Mucosa of rectum (tissue), 2 donors: ENCODE data around the gene RHOT2.

ENCODE experiments used
- H3K27ac ChIP-seq, 2 donors: one replicate each; pipeline ENCODE4 v1.7.0; 2013; ENCODE audit warnings: inconsistent platforms in 2 of 2, low read depth in 2 of 2, low read length in 2 of 2
- H3K27me3 ChIP-seq, 2 donors: one replicate each; pipeline ENCODE4 v1.7.0; 2013; ENCODE audit warnings: low read length in 2 of 2; ENCODE audit not compliant: control insufficient read depth in 2 of 2, insufficient read depth in 2 of 2
- H3K36me3 ChIP-seq, 2 donors: one replicate each; pipeline ENCODE4 v1.7.0; 2013; ENCODE audit warnings: low read length in 2 of 2; ENCODE audit not compliant: control insufficient read depth in 2 of 2, insufficient read depth in 2 of 2
- H3K4me1 ChIP-seq, 2 donors: one replicate each; pipeline ENCODE4 v1.7.0; 2013; ENCODE audit warnings: low read length in 2 of 2, mild to moderate bottlenecking in 1 of 2; ENCODE audit not compliant: control insufficient read depth in 2 of 2, insufficient read depth in 2 of 2
- H3K4me3 ChIP-seq, 2 donors: one replicate each; pipeline ENCODE4 v1.7.0; 2013; ENCODE audit warnings: low read length in 2 of 2
- H3K9ac ChIP-seq, 2 donors: one replicate each; pipeline ENCODE4 v1.7.0; 2013; ENCODE audit warnings: low read length in 2 of 2, low read depth in 1 of 2, mild to moderate bottlenecking in 1 of 2
- H3K9me3 ChIP-seq, 2 donors: one replicate each; pipeline ENCODE4 v1.7.0; 2013; ENCODE audit warnings: low read length in 2 of 2; ENCODE audit not compliant: control insufficient read depth in 2 of 2
- donor health status: healthy.
- donor health status: Normal muscosa, but diverticular disease.

The RHOT2 gene

DNA sequence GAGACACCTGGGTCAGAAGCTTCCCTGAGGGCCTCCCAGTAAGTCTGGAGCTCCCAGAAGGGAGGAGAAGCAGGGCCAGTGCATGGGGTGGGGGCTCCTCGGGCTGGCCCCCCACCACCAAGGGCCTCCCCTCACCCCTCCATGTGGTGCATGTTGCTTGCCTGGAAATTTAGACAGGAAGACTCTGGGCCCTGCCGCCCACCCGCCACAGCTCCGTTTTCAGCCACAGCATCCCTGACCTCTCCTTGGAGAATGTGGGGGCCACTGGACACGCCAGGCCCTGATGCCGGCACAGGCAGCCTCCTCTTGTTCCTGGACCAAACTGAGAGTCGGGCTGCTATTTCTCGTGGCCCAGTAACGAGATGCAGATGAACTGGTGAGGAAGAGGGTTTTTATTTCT, 29.1 kb upstream of the RHOT2 start:
- Histone ChIP-seq H3K36me3 (no peaks in the 10 kb centered on the region), H3K27ac (no peak overlapping the region), H3K4me3 (no peak overlapping the region), H3K27me3 (no peaks in the 10 kb centered on the region), H3K9me3 (no peaks in the 10 kb centered on the region), H3K9ac (no peak overlapping the region), H3K4me1 (peaks cover 24 to 27% of the 10 kb centered on the region in 2 donors)

DNA sequence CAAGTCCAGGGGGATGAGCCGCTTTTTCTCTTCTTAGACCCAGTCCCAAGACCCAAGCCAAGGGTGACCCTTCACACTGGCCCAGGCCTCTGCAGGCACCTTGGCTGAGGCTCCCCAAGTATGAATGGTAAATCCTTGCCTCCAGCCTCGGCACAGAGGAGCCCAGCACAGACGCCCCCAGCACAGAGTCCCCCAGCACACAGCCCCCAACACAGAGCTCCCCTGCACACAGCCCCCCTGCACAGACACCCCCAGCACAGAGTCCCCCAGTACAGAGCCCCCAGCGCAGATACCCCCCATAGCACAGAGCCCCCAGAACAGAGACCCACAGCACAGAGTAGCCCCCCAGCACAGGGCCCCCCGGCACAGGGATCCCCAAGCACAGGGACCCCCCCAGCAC, 27.3 kb upstream of the RHOT2 start:
- H3K9ac ChIP-seq, result peak overlapping the region in 1 of 2 donors; percentile 94
- no peaks in the 10 kb centered on the region for H3K36me3 ChIP-seq

DNA sequence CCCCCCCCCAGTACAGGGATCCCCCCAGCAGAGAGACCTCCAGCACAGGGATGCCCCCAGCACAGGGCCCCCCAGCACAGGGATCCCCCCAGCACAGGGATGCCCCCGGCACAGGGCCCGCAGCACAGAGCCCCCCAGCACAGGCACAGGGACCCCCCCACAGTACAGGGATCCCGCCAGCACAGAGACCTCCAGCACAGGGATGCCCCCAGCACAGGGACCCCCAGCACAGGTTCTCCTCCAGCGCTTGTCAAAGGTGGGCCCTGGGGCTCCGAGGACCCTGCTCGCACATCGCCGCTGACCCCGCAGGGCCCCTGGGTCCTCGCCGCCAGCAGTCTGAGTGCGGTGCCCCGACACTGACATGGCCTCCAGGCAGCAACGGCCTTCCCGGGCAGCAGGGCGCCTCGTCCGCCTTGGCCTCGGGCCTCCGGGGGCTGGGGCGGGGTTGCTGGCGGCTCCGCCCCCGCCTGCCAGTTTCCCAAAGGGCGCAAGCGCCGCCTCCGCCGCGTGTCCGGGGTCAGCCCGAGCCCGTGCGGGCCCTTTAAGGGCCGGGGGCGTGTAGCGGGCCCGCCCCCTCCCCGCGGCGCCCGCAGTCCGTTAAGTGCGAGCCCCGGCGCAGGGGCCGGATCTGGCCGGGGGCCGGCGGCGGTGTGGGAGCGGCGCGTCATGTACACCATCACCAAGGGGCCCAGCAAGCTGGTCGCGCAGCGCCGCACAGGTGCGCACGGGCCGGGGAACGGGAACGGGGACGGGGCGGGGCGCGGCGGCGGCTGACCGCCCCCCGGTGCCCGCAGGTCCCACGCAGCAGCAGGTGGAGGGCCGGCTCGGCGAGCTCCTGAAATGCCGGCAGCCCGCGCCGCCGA, 26.4 kb upstream of the RHOT2 start, which contains the start of gene MCRIP2:
TSS of gene MCRIP2 (plus strand) at position 503 of the 863 bp plus-strand sequence. CDS start at position 667, 164 bp downstream.
- H3K27me3 ChIP-seq, result no peaks in the 10 kb centered on the region
- peak within 1 kb of the TSS; percentile 88 to 94 for H3K9ac ChIP-seq
- peak within 1 kb of the TSS; percentile 80 to 84 for H3K4me3 ChIP-seq
- no peaks in the 10 kb centered on the region for H3K9me3 ChIP-seq
- peaks cover 39 to 44% of the 10 kb centered on the region in 2 donors for H3K4me1 ChIP-seq
- no peaks in the 10 kb centered on the region for H3K36me3 ChIP-seq
- H3K27ac ChIP-seq, result peak within 1 kb of the TSS; percentile 91 to 92

More for the DNA sequence above, 27.3 kb upstream of the RHOT2 start:
- no peak overlapping the region for H3K4me3 ChIP-seq
- H3K9me3 ChIP-seq, result no peaks in the 10 kb centered on the region
- H3K27ac ChIP-seq, result peak overlapping the region in 1 of 2 donors; percentile 91
- peaks cover 30 to 36% of the 10 kb centered on the region in 2 donors for H3K4me1 ChIP-seq
- no peaks in the 10 kb centered on the region for H3K27me3 ChIP-seq

DNA sequence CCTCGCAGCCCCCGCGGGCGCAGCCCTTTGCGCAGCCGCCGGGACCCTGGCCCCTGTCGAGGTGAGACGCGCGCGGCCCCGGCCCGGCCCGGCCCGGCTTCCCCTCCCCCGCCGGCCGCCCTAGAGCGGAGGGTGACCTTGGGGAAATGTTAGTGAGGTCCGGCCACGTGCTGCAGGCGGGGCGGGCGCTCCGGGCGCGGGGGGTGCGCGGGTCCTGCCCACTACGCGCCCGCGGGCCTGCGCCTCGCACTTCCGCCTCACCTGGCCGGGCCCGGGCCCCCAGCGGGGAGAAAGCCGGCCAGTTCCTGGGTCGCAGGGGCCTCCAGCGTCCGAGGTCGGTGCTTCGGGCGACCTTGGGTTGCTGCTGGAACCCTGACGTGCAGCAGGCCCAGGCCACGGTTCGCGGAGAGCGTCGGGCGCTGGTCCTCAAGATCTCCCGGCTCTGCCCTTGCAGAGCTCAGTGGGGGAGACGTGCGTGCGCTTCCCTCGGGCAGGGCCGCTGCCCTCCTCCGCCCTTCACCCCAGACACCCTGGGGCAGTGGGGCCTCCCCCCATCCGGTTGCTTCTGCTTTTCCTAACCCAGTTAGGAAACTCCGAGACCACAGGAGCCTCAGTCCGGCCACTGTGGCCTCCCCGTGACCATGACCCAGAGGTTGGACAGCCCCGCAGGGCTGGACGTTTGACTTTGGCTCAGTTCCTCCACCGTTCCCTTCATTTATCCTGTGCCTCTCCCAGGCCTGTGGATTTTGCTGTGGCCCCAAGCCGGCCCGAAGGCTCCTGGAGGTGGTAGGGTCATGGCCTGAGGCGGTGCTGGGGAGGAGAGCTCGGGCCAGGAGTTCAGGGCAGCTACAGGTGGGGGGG, 25.5 kb upstream of the RHOT2 start:
- Histone ChIP-seq H3K36me3 (no peaks in the 10 kb centered on the region), H3K4me3 (peak overlapping the region; percentile 80 to 84), H3K27ac (peak overlapping the region; percentile 91 to 92), H3K9me3 (no peaks in the 10 kb centered on the region), H3K9ac (peak overlapping the region; percentile 84 to 94), H3K4me1 (peaks cover 45 to 51% of the 10 kb centered on the region in 2 donors), H3K27me3 (no peaks in the 10 kb centered on the region)

DNA sequence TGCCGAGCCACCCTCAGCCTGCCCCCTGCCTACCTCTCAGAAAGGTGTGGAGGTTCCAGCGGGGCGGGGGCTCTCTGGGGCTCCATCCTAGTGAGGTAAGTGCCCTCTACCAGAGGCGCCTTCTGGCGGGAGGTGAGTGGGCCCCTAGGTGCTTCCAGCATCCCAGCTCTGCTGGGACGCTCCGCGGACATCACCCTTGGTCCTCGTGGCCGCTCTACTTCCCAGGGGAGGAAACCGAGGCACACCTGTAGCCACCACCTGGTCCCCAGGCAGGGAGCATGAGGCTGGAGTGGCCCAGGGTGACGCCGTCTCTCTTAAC, 24.9 kb upstream of the RHOT2 start:
- Histone ChIP-seq H3K4me3 (peak overlapping the region; percentile 80 to 84), H3K27ac (peak overlapping the region; percentile 91 to 92), H3K27me3 (no peaks in the 10 kb centered on the region), H3K4me1 (peaks cover 48 to 51% of the 10 kb centered on the region in 2 donors), H3K9me3 (no peaks in the 10 kb centered on the region), H3K36me3 (no peaks in the 10 kb centered on the region), H3K9ac (peak overlapping the region; percentile 84 to 94)

DNA sequence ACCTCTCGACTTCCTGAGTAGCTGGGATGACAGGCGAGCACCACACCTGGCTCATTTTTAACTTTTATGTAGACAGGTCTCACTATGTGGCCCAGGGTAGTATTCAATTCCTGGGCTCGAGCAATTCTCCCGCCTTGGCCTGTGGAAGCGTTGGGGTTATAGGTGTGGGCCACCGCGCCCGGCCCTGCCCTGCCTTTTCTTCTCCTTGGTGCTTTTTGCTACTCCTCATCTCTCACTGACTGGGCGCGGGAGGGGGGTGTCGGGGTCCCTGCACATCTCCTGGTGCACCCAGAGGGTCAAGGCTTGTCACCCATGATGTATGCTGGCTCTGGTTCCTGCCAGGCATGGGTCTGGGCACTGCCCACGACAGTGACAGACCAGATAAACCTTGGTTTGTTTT, 23.4 kb upstream of the RHOT2 start:
- Histone ChIP-seq H3K27ac (peak overlapping the region; percentile 94 to 95), H3K9ac (peak overlapping the region in 1 of 2 donors; percentile 24), H3K4me1 (peaks cover 57 to 63% of the 10 kb centered on the region in 2 donors), H3K9me3 (no peaks in the 10 kb centered on the region), H3K36me3 (no peaks in the 10 kb centered on the region), H3K27me3 (no peaks in the 10 kb centered on the region), H3K4me3 (peak overlapping the region in 1 of 2 donors; percentile 3)

DNA sequence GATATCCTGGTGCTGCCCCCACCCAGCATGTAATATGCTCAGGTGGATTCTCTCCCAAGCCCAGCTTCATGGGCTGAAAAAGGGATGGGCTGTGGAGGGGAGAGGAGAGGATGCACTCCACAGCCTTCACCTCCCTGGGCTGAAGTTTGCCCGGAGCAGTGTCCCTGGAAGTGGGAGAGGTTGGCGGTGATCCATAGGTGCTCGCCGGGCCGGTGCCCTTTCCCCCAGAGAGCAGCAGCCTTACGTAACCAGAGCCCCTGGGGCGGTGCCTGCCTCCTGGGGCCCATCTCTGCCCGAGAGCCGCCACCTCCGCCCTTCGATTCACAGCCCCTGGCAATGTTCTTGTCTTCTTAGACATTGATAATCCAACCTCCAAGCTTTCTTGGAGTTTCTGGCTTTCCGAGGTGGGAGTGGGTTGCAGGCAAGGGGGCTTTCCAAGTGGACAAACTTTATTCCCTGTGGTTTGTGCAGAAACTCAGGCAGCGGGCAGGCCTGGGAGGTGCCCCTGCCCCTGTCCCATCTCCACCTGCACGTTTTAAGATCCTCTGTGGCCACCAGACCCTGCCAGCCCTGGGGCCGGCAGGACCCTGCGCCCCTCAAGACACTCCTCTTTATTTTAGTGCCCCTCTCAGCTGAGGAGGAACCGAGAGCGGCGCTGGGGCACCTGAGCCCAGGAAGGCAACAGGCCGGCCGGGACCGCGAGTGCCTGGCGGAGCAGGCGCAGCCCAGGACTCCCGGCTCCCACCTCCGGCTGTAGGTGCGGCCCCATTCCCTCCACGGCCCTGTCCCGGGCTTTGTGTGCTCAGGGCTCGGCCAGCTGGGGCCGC, 21.9 kb upstream of the RHOT2 start:
- H3K36me3 ChIP-seq, result no peaks in the 10 kb centered on the region
- peak overlapping the region; percentile 94 to 95 for H3K27ac ChIP-seq
- H3K4me3 ChIP-seq, result peak overlapping the region; percentile 33 to 45
- peaks cover 61 to 70% of the 10 kb centered on the region in 2 donors for H3K4me1 ChIP-seq
- peak overlapping the region; percentile 60 to 72 for H3K9ac ChIP-seq
- no peaks in the 10 kb centered on the region for H3K27me3 ChIP-seq
- H3K9me3 ChIP-seq, result no peaks in the 10 kb centered on the region

DNA sequence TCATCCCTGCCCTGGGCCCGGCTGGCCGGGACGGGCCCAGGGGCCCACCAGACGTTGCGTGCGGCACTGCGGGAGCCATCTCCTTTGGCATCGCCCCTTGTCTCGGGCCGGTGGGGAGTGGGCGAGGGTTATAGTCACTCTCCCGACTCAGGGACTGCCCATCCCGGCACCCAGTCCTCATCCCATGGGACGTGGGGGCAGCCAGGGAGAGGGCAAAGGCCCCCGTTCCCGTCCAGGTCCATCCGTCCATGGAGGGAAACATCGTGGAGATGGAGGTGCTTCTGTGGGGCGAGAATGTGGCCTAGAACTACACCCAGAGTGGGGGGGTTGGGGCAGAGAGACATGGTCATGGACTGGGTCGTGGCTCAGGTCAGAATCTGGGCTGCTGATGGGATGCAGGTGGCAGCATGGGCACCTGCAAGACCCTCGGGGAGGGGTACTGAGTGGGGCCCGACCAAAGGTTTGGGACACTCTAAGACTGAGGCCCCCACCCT, 21.2 kb upstream of the RHOT2 start:
- H3K27ac ChIP-seq, result peak overlapping the region; percentile 94 to 95
- peak overlapping the region; percentile 60 to 72 for H3K9ac ChIP-seq
- no peaks in the 10 kb centered on the region for H3K36me3 ChIP-seq
- H3K4me1 ChIP-seq, result peaks cover 58 to 70% of the 10 kb centered on the region in 2 donors
- H3K27me3 ChIP-seq, result no peaks in the 10 kb centered on the region
- no peaks in the 10 kb centered on the region for H3K9me3 ChIP-seq
- peak overlapping the region; percentile 3 to 45 for H3K4me3 ChIP-seq

DNA sequence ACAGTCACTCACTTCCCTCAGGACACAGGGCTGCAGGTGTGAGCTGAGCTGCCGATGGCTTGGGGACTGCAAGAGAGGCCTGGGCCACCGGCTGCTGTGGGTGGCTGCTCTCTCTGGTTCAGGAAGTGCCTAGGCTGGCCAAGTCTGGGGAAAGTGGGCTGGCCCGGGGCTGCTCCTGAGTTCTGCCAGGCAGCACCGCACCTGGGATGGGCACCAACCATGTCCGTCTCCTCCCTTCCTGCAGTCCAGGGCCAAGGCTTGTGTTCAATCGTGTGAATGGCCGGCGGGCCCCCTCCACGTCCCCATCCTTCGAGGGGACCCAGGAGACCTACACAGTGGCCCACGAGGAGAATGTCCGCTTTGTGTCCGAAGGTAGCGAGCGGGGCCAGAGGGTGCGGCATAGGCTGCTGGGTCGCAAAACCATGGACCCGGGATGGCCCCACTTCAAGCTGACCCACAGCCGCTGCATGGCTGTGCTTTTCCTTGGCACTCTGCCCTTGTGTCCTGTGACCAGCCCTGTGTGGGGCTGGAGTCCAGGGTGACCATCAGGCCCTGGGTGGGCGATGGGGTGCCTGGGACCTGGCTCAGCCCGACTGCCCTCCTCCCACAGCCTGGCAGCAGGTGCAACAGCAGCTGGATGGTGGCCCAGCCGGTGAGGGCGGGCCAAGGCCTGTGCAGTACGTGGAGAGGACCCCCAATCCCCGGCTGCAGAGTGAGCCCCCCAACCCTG, 20.6 kb upstream of the RHOT2 start:
- peaks cover 58 to 70% of the 10 kb centered on the region in 2 donors for H3K4me1 ChIP-seq
- peak overlapping the region; percentile 60 to 72 for H3K9ac ChIP-seq
- no peaks in the 10 kb centered on the region for H3K9me3 ChIP-seq
- no peaks in the 10 kb centered on the region for H3K27me3 ChIP-seq
- H3K27ac ChIP-seq, result peak overlapping the region; percentile 94 to 95
- H3K36me3 ChIP-seq, result no peaks in the 10 kb centered on the region
- peak overlapping the region; percentile 20 to 45 for H3K4me3 ChIP-seq
